Gastroesophageal sphincter (tissue), 3 donors: Measurements from ENCODE around the gene WDR37.

Experiments used
- EP300 ChIP-seq: sonication (generic); formaldehyde crosslinking; IDR thresholded peaks from one replicate; pipeline ENCODE4 v1.6.1; 2017; ENCODE audit warnings: antibody characterized with exemption, mild to moderate bottlenecking
- POLR2A ChIP-seq, 2 donors: fragments of 450-650 bp; IDR thresholded peaks; one replicate each; pipeline ENCODE4 v1.6.1; 2017; ENCODE audit warnings: antibody characterized with exemption in 2 of 2, mild to moderate bottlenecking in 2 of 2, moderate library complexity in 1 of 2
- POLR2AphosphoS5 ChIP-seq: sonication (generic); formaldehyde crosslinking; IDR thresholded peaks from one replicate; pipeline ENCODE4 v1.6.1; 2017; ENCODE audit warnings: antibody characterized with exemption
- TF ChIP-seq, protein P1 (sequence below), 4 experiments: fragments of 200-600 bp in 2 of 4; fragments of 450-650 bp in 2 of 4; sonication (generic) in 1 of 4; IDR thresholded peaks; one replicate each; pipeline ENCODE4 v1.5.1; 2017 to 2019; ENCODE audit warnings: antibody characterized with exemption in 4 of 4, mild to moderate bottlenecking in 2 of 4, moderate library complexity in 2 of 4

- TF ChIP-seq, protein P1, sequence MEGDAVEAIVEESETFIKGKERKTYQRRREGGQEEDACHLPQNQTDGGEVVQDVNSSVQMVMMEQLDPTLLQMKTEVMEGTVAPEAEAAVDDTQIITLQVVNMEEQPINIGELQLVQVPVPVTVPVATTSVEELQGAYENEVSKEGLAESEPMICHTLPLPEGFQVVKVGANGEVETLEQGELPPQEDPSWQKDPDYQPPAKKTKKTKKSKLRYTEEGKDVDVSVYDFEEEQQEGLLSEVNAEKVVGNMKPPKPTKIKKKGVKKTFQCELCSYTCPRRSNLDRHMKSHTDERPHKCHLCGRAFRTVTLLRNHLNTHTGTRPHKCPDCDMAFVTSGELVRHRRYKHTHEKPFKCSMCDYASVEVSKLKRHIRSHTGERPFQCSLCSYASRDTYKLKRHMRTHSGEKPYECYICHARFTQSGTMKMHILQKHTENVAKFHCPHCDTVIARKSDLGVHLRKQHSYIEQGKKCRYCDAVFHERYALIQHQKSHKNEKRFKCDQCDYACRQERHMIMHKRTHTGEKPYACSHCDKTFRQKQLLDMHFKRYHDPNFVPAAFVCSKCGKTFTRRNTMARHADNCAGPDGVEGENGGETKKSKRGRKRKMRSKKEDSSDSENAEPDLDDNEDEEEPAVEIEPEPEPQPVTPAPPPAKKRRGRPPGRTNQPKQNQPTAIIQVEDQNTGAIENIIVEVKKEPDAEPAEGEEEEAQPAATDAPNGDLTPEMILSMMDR (IDR thresholded peaks at IDR 0.05) = no peak
- TF ChIP-seq POLR2AphosphoS5 (no peak), EP300 (no peak), POLR2A (IDR thresholded peaks at IDR 0.05) (no peak)
Observed at GRCh38 chr10:1147810-1148209, 91.6 kb downstream of the WDR37 start.
